DOHH2 (cell line): ENCODE results near the gene RTTN.

Source experiments
- H3F3A ChIP-seq: fragments of 200-600 bp; sonication (generic), shearing (Covaris generic); 2 replicates; pipeline ENCODE4 v1.6.0; 2016; ENCODE audit warnings: antibody characterized with exemption, mild to moderate bottlenecking; ENCODE audit not compliant: control insufficient read depth, insufficient read depth
- H3K27ac ChIP-seq: fragments of 200-600 bp; sonication (generic); 2 replicates; pipeline ENCODE4 v1.5.1; 2014; ENCODE audit warnings: low read depth, mild to moderate bottlenecking, low read length, moderate library complexity
- H3K27me3 ChIP-seq: fragments of 200-600 bp; sonication (generic); 2 replicates; pipeline ENCODE4 v1.6.1; 2014; ENCODE audit warnings: mild to moderate bottlenecking, low read length, mixed read lengths; ENCODE audit not compliant: control insufficient read depth
- H3K36me3 ChIP-seq: fragments of 200-600 bp; sonication (generic); 2 replicates; pipeline ENCODE4 v1.6.1; 2014; ENCODE audit warnings: mild to moderate bottlenecking, low read length, moderate library complexity, mixed read lengths; ENCODE audit not compliant: control insufficient read depth
- H3K4me1 ChIP-seq: fragments of 200-600 bp; sonication (generic); 2 replicates; pipeline ENCODE4 v1.6.1; 2014; ENCODE audit warnings: mild to moderate bottlenecking, low read length, mixed read lengths; ENCODE audit not compliant: control insufficient read depth
- H3K4me2 ChIP-seq: fragments of 200-600 bp; sonication (generic); 2 replicates; pipeline ENCODE4 v1.6.0; 2014; ENCODE audit warnings: mild to moderate bottlenecking, low read length, moderate library complexity
- H3K4me3 ChIP-seq: fragments of 200-600 bp; sonication (generic); 2 replicates; pipeline ENCODE4 v1.5.1; 2014; ENCODE audit warnings: mild to moderate bottlenecking, low read length, mixed read lengths
- H3K79me2 ChIP-seq: fragments of 200-600 bp; sonication (generic); 2 replicates; pipeline ENCODE4 v1.6.1; 2014; ENCODE audit warnings: mild to moderate bottlenecking, low read length, mixed read lengths; ENCODE audit not compliant: control insufficient read depth
- H3K9me2 ChIP-seq: fragments of 200-600 bp; sonication (generic); replicated peaks from 2 replicates; pipeline ENCODE4 v1.6.1; 2014; ENCODE audit warnings: mild to moderate bottlenecking, low read length, mixed read lengths; ENCODE audit not compliant: control insufficient read depth
- H3K9me3 ChIP-seq: fragments of 200-600 bp; sonication (generic); 2 replicates; pipeline ENCODE4 v1.6.1; 2014; ENCODE audit warnings: antibody characterized with exemption, low read length, mixed read lengths; ENCODE audit not compliant: control insufficient read depth, insufficient read depth
- H4K20me1 ChIP-seq: fragments of 200-600 bp; sonication (generic); 2 replicates; pipeline ENCODE4 v1.6.0; 2014; ENCODE audit warnings: low read depth, mild to moderate bottlenecking, antibody characterized with exemption, low read length, moderate library complexity; ENCODE audit not compliant: control insufficient read depth, insufficient read depth
- CTCF ChIP-seq: fragments of 200-600 bp; sonication (generic); IDR thresholded peaks from one replicate; pipeline ENCODE4 v1.5.1; 2014; ENCODE audit warnings: antibody characterized with exemption, mild to moderate bottlenecking, low read depth, low read length; ENCODE audit not compliant: poor library complexity, severe bottlenecking
- EZH2phosphoT487 ChIP-seq: fragments of 200-600 bp; sonication (generic); IDR thresholded peaks from 2 replicates; pipeline ENCODE4 v1.6.1; 2017; ENCODE audit warnings: borderline replicate concordance, mild to moderate bottlenecking, antibody characterized with exemption, low read length, moderate library complexity, mixed read lengths

The RTTN gene

GRCh38 chr18:70229639-70230038, 24.2 kb upstream of the RTTN start:
- Histone ChIP-seq H3K4me2 (no peak overlapping the region), H3K27me3 (no peaks in the 10 kb centered on the region), H3K4me1 (no peaks in the 10 kb centered on the region), H3K4me3 (no peak overlapping the region), H3K27ac (no peak overlapping the region), H4K20me1 (no peaks in the 10 kb centered on the region), H3K9me3 (peaks cover 11% of the 10 kb centered on the region; the same call in 1 of the 2 replicates), H3K79me2 (no peaks in the 10 kb centered on the region), H3K36me3 (no peaks in the 10 kb centered on the region), H3K9me2 (no peaks in the 10 kb centered on the region), H3F3A (no peaks in the 10 kb centered on the region)
- no peak for TF ChIP-seq EZH2phosphoT487
- no peak for TF ChIP-seq CTCF

GRCh38 chr18:70228536-70228935, 23.0 kb upstream of the RTTN start:
- Histone ChIP-seq H3F3A (no peaks in the 10 kb centered on the region), H3K27me3 (no peaks in the 10 kb centered on the region), H3K27ac (no peak overlapping the region), H4K20me1 (no peaks in the 10 kb centered on the region), H3K4me2 (no peak overlapping the region), H3K4me3 (no peak overlapping the region), H3K9me3 (peaks cover 11% of the 10 kb centered on the region; the same call in 1 of the 2 replicates), H3K36me3 (no peaks in the 10 kb centered on the region), H3K9me2 (no peaks in the 10 kb centered on the region), H3K79me2 (no peaks in the 10 kb centered on the region), H3K4me1 (no peaks in the 10 kb centered on the region)
- no peak for TF ChIP-seq EZH2phosphoT487
- TF ChIP-seq CTCF, result no peak

GRCh38 chr18:70227438-70227837, 22.0 kb upstream of the RTTN start:
- Histone ChIP-seq H3K27me3 (peaks cover 4% of the 10 kb centered on the region; the same call in 1 of the 2 replicates), H3K36me3 (no peaks in the 10 kb centered on the region), H4K20me1 (no peaks in the 10 kb centered on the region), H3F3A (no peaks in the 10 kb centered on the region), H3K9me3 (peaks cover 11% of the 10 kb centered on the region; the same call in 1 of the 2 replicates), H3K4me2 (no peak overlapping the region), H3K79me2 (no peaks in the 10 kb centered on the region), H3K4me1 (no peaks in the 10 kb centered on the region), H3K9me2 (no peaks in the 10 kb centered on the region), H3K4me3 (no peak overlapping the region), H3K27ac (no peak overlapping the region)
- TF ChIP-seq CTCF (no peak), EZH2phosphoT487 (no peak)
